HepG2 (cell line): ENCODE data around the gene BZW1. TPM values are rescaled to one million over a fixed set of nuclear protein-coding genes. Genes with fewer than 3 reads are reported as not detected.

Experiments
- AHR ChIP-seq: IDR thresholded peaks from 2 replicates; pipeline ENCODE4 v1.6.1; 2018; ENCODE audit warnings: missing genetic modification reagents, missing compliant biosample characterization
- ATF4 ChIP-seq, 2 experiments: fragments of 450-650 bp in 1 of 2; sonication (generic) in 1 of 2; formaldehyde crosslinking; IDR thresholded peaks; 2 replicates each; pipeline versions ENCODE4 v1.5.0 to v1.8.0; 2020 to 2022; ENCODE audit warnings: mild to moderate bottlenecking in 1 of 2, missing genetic modification reagents in 1 of 2
- CREM ChIP-seq, 2 experiments: sonication (generic) in 1 of 2; formaldehyde crosslinking in 1 of 2; IDR thresholded peaks; 2 replicates each; pipeline versions ENCODE4 v1.4.0 to v1.6.1; 2016 to 2020; ENCODE audit warnings: antibody characterized with exemption in 1 of 2, mild to moderate bottlenecking in 1 of 2, missing genetic modification reagents in 1 of 2
- ETV6 ChIP-seq: sonication (generic); formaldehyde crosslinking; conservative IDR thresholded peaks from 2 replicates; pipeline ENCODE4 v1.4.0; 2020; ENCODE audit warnings: missing genetic modification reagents
- HNRNPH1 ChIP-seq: fragments of 200-400 bp; formaldehyde crosslinking; optimal IDR thresholded peaks from 2 replicates; pipeline ENCODE3; 2017; ENCODE audit warnings: mild to moderate bottlenecking, low read depth, low read length
- HOXA5 ChIP-seq: sonication (generic); formaldehyde crosslinking; IDR thresholded peaks from 2 replicates; pipeline ENCODE4 v1.4.0; 2020; ENCODE audit warnings: missing genetic modification reagents
- KAT7 ChIP-seq: IDR thresholded peaks from 2 replicates; pipeline ENCODE4 v1.6.1; 2018; ENCODE audit warnings: borderline replicate concordance, missing compliant biosample characterization
- KDM1A ChIP-seq: IDR thresholded peaks from 2 replicates; pipeline ENCODE4 v1.6.1; 2016; ENCODE audit warnings: missing compliant biosample characterization
- KDM4B ChIP-seq: sonication (generic); formaldehyde crosslinking; IDR thresholded peaks from 2 replicates; pipeline ENCODE4 v1.4.0; 2020; ENCODE audit warnings: missing genetic modification reagents
- NCOA5 ChIP-seq: sonication (generic); formaldehyde crosslinking; IDR thresholded peaks from 2 replicates; pipeline ENCODE4 v1.4.0; 2020; ENCODE audit warnings: missing genetic modification reagents
- PRPF4 ChIP-seq: fragments of 200-400 bp; formaldehyde crosslinking; IDR thresholded peaks from 2 replicates; pipeline ENCODE4 v1.6.1; 2016; ENCODE audit warnings: low read length, low read depth; ENCODE audit not compliant: poor library complexity, severe bottlenecking
- RCOR2 ChIP-seq: IDR thresholded peaks from 2 replicates; pipeline ENCODE4 v1.6.1; 2016; ENCODE audit warnings: missing biosample characterization, missing genetic modification reagents
- RXRB ChIP-seq: IDR thresholded peaks from 2 replicates; pipeline ENCODE4 v1.6.1; 2016; ENCODE audit warnings: borderline replicate concordance, missing genetic modification reagents, missing compliant biosample characterization
- SRF ChIP-seq: IDR thresholded peaks from 2 replicates; pipeline ENCODE4 v1.6.1; 2011; ENCODE audit warnings: mild to moderate bottlenecking, low read depth, low read length, moderate library complexity
- ZBTB1 ChIP-seq: sonication (generic); formaldehyde crosslinking; IDR thresholded peaks from 2 replicates; pipeline ENCODE4 v1.4.0; 2020; ENCODE audit warnings: missing genetic modification reagents, borderline replicate concordance
- ZHX1 ChIP-seq: sonication (generic); formaldehyde crosslinking; IDR thresholded peaks from 2 replicates; pipeline ENCODE4 v1.8.1; 2022; ENCODE audit warnings: low read depth, mild to moderate bottlenecking, missing genetic modification reagents
- ZNF12 ChIP-seq: sonication (generic); formaldehyde crosslinking; IDR thresholded peaks from 2 replicates; pipeline ENCODE4 v1.5.0; 2020; ENCODE audit warnings: missing genetic modification reagents
- ZNF550 ChIP-seq: sonication (generic); formaldehyde crosslinking; IDR thresholded peaks from 2 replicates; pipeline ENCODE4 v1.4.0; 2020; ENCODE audit warnings: mild to moderate bottlenecking, missing genetic modification reagents, borderline replicate concordance
- ZNF563 ChIP-seq: sonication (generic); formaldehyde crosslinking; IDR thresholded peaks from 2 replicates; pipeline ENCODE4 v1.8.0; 2022; ENCODE audit warnings: mild to moderate bottlenecking, moderate library complexity, missing genetic modification reagents
- ZNF629 ChIP-seq: sonication (generic); formaldehyde crosslinking; conservative IDR thresholded peaks from 2 replicates; pipeline ENCODE4 v1.5.0; 2020; ENCODE audit warnings: missing genetic modification reagents
- ZNF687 ChIP-seq: sonication (generic); formaldehyde crosslinking; IDR thresholded peaks from 2 replicates; pipeline ENCODE4 v1.5.1; 2020; ENCODE audit warnings: mild to moderate bottlenecking, missing genetic modification reagents, moderate library complexity
- ZNF691 ChIP-seq: sonication (generic); formaldehyde crosslinking; IDR thresholded peaks from 2 replicates; pipeline ENCODE4 v1.4.0; 2020; ENCODE audit warnings: missing genetic modification reagents, low read depth, mild to moderate bottlenecking, borderline replicate concordance
- polyA plus RNA-seq, 8 experiments: library from polyadenylated mRNA; depleted of rRNA in 3 of 8; stranded (reverse) in 7 of 8; unstranded in 1 of 8; fragments of >200 nt; fragmentation: Illumina TruSeq in 4 of 8; extraction: Trizol in 4 of 8; gene quantifications; 2 replicates each; pipeline versions ENCODE4 v1.2.1 to v1.2.3, GENCODE V29; 2011 to 2016; ENCODE audit warnings: low read depth in 4 of 8, missing spikeins in 1 of 8, mixed read lengths in 1 of 8; ENCODE audit not compliant: insufficient read depth in 1 of 8
- total RNA-seq, 5 experiments: library from RNA; depleted of rRNA; stranded (reverse); fragments of >200 nt; fragmentation: Illumina TruSeq; extraction: Trizol; gene quantifications; 2 replicates each; pipeline ENCODE4 v1.2.3, GENCODE V29; 2016; ENCODE audit warnings: low read depth in 1 of 5

Gene BZW1
- total and polyA plus RNA-seq, 2 of the 13 experiments (the other 11 are each of a cell fraction or from before 2014, with no cell fraction given) = 106 to 384 TPM

- no peak for TF ChIP-seq HOXA5
- TF ChIP-seq CREM (IDR thresholded peaks at IDR 0.05) = no peak
- TF ChIP-seq CREM (CRISPR knock-in tag; IDR thresholded peaks at IDR 0.05) = no peak
- 0 out of 4 replicates have a peak, but pooled peaks of 1 of the 2 experiments have one; percentile 11 for TF ChIP-seq ATF4 (CRISPR knock-in tag; IDR thresholded peaks at IDR 0.05)
- TF ChIP-seq ZNF12 (CRISPR knock-in tag) = no peak
- TF ChIP-seq PRPF4 = no peak
- TF ChIP-seq KDM4B = no peak
- no peak for TF ChIP-seq ZHX1 (CRISPR knock-in tag)
- TF ChIP-seq ZNF563 (CRISPR knock-in tag) = no peak
- no peak for TF ChIP-seq ZNF687
- no peak for TF ChIP-seq RXRB (CRISPR knock-in tag)
- peak; percentile 93 for TF ChIP-seq ZNF629 (CRISPR knock-in tag)
- TF ChIP-seq RCOR2 (CRISPR knock-in tag) = peak; percentile 31; the same call in 1 of the 2 replicates
- TF ChIP-seq ZBTB1 = no peak
- no peak for TF ChIP-seq AHR (CRISPR knock-in tag)
- no peak for TF ChIP-seq HNRNPH1
- no peak for TF ChIP-seq NCOA5 (CRISPR knock-in tag)
- TF ChIP-seq KDM1A = 0 out of 2 replicates have a peak, but pooled peaks have one; percentile 36
- TF ChIP-seq ZNF550 (CRISPR knock-in tag) = no peak
- TF ChIP-seq KAT7 = no peak
- no peak for TF ChIP-seq ZNF691 (CRISPR knock-in tag)
- TF ChIP-seq SRF = no peak
- TF ChIP-seq ETV6 (CRISPR knock-in tag) = no peak
Observed at GRCh38 chr2:200809506-200810251, 2.0 kb upstream of the BZW1 start (continued).
